H1 (cell line): Measurements from ENCODE around the gene RELN. TPM values are rescaled to one million over a fixed set of nuclear protein-coding genes. Genes with fewer than 3 reads are reported as not detected.

Source experiments
- CHD1 ChIP-seq: IDR thresholded peaks from 2 replicates; pipeline ENCODE4 v1.6.1; 2012; ENCODE audit warnings: low read depth, low read length, improper control_type of control experiment
- EZH2 ChIP-seq: fragments of 200-600 bp; sonication (generic); IDR thresholded peaks from 2 replicates; pipeline ENCODE4 v1.7.1; 2012; ENCODE audit warnings: low read depth, mild to moderate bottlenecking, moderate library complexity, low read length, inconsistent platforms; ENCODE audit not compliant: severe bottlenecking
- JUN ChIP-seq: IDR thresholded peaks from 2 replicates; pipeline ENCODE4 v1.6.1; 2011; ENCODE audit warnings: low read depth, mild to moderate bottlenecking, improper control_type of control experiment, low read length
- SIRT6 ChIP-seq: IDR thresholded peaks from one replicate; pipeline ENCODE4 v1.7.1; 2012; ENCODE audit warnings: low read length, inconsistent platforms
- TBP ChIP-seq: IDR thresholded peaks from 2 replicates; pipeline ENCODE4 v1.6.1; 2011; ENCODE audit warnings: low read depth, low read length, improper control_type of control experiment
- polyA plus RNA-seq, 7 experiments: library from polyadenylated mRNA; depleted of rRNA in 3 of 7; stranded (reverse) in 5 of 7; unstranded in 2 of 7; fragments of >200 nt in 5 of 7; fragments of 200-250 nt in 2 of 7; gene quantifications; 1 replicate in 5 of 7; 2 replicates in 1 of 7; 4 replicates in 1 of 7; pipeline versions ENCODE4 v1.2.1 to v1.2.3, GENCODE V29; 2011 to 2013; ENCODE audit warnings: missing spikeins in 2 of 7, mixed read lengths in 2 of 7
- total RNA-seq: library from RNA; stranded (reverse); fragmentation: NEBNext Ultra II Directional; extraction: Animal tissue kit (Norgen Biotek cat#: 25700); gene quantifications from 2 replicates; pipeline ENCODE4 v1.2.1, GENCODE V29; 2021
- TF ChIP-seq, protein P1 (sequence below), 3 experiments: IDR thresholded peaks; 1 replicate in 2 of 3; 2 replicates in 1 of 3; pipeline versions ENCODE4 v1.5.1 to v1.6.1; 2011; ENCODE audit warnings: low read length in 3 of 3, mild to moderate bottlenecking in 3 of 3, inconsistent platforms in 2 of 3, low read depth in 1 of 3, moderate library complexity in 1 of 3; ENCODE audit not compliant: insufficient read depth in 1 of 3; ENCODE audit errors: control extremely low read depth in 1 of 3
- TF ChIP-seq, protein P2 (sequence below): IDR thresholded peaks from 2 replicates; pipeline ENCODE4 v1.6.1; 2012; ENCODE audit warnings: low read length, inconsistent platforms
- TF ChIP-seq, protein P3 (sequence below): IDR thresholded peaks from 2 replicates; pipeline ENCODE4 v1.6.1; 2011; ENCODE audit warnings: low read depth, mild to moderate bottlenecking, low read length; ENCODE audit not compliant: insufficient read depth
- TF ChIP-seq, protein P4 (sequence below): IDR thresholded peaks from 2 replicates; pipeline ENCODE4 v1.6.1; 2012; ENCODE audit warnings: inconsistent platforms

Gene RELN
- total and polyA plus RNA-seq, 2 of the 8 experiments (the other 6 are each of a cell fraction or from before 2014, with no cell fraction given), result 0.03 to 0.07 TPM

DNA sequence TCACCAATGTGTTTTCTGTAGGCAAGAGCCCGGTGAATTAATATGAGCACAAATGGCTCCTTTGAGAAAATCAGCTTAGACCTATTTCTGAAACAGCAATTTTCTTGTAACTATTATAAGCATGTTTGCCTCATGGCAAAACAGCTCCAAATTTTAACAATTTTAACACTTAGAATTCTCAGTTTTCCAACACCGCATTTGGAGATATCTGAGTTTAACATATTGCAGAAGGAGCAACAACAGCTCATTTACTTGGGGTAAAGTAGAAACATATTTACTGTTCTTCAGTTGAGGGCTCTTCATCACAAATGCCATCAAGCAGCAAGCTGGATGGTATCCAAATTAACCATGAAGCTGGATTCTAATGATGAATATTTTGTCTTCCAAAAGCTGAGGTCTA, 409.4 kb downstream of the RELN start (continued):
- TF ChIP-seq, protein P1, sequence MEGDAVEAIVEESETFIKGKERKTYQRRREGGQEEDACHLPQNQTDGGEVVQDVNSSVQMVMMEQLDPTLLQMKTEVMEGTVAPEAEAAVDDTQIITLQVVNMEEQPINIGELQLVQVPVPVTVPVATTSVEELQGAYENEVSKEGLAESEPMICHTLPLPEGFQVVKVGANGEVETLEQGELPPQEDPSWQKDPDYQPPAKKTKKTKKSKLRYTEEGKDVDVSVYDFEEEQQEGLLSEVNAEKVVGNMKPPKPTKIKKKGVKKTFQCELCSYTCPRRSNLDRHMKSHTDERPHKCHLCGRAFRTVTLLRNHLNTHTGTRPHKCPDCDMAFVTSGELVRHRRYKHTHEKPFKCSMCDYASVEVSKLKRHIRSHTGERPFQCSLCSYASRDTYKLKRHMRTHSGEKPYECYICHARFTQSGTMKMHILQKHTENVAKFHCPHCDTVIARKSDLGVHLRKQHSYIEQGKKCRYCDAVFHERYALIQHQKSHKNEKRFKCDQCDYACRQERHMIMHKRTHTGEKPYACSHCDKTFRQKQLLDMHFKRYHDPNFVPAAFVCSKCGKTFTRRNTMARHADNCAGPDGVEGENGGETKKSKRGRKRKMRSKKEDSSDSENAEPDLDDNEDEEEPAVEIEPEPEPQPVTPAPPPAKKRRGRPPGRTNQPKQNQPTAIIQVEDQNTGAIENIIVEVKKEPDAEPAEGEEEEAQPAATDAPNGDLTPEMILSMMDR (IDR thresholded peaks at IDR 0.05; ENCODE audit: control extremely low read depth in 1 of 3, insufficient read depth in 1 of 3, low read depth in 1 of 3, low read length in 3 of 3), result no peak
- no peak for TF ChIP-seq SIRT6
- TF ChIP-seq TBP, result no peak
- TF ChIP-seq, protein P2, sequence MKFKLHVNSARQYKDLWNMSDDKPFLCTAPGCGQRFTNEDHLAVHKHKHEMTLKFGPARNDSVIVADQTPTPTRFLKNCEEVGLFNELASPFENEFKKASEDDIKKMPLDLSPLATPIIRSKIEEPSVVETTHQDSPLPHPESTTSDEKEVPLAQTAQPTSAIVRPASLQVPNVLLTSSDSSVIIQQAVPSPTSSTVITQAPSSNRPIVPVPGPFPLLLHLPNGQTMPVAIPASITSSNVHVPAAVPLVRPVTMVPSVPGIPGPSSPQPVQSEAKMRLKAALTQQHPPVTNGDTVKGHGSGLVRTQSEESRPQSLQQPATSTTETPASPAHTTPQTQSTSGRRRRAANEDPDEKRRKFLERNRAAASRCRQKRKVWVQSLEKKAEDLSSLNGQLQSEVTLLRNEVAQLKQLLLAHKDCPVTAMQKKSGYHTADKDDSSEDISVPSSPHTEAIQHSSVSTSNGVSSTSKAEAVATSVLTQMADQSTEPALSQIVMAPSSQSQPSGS, result no peak
- TF ChIP-seq JUN, result no peak
- TF ChIP-seq, protein P3, sequence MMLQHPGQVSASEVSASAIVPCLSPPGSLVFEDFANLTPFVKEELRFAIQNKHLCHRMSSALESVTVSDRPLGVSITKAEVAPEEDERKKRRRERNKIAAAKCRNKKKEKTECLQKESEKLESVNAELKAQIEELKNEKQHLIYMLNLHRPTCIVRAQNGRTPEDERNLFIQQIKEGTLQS, result no peak
- TF ChIP-seq, protein P4, sequence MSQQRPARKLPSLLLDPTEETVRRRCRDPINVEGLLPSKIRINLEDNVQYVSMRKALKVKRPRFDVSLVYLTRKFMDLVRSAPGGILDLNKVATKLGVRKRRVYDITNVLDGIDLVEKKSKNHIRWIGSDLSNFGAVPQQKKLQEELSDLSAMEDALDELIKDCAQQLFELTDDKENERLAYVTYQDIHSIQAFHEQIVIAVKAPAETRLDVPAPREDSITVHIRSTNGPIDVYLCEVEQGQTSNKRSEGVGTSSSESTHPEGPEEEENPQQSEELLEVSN, result no peak
- TF ChIP-seq EZH2, result no peak
- no peak for TF ChIP-seq CHD1
